ENCODE measurements around the gene LINGO1.

- TF ChIP-seq CTCF (IDR thresholded peaks at IDR 0.05) (no peak), EZH2 (IDR thresholded peaks at IDR 0.05; ENCODE audit: borderline replicate concordance, insufficient read depth, low read depth, low read length, poor library complexity, severe bottlenecking) (no peak)
Measured at GRCh38 chr15:77563623-77564156, 69.0 kb downstream of the LINGO1 start.

All from B cell (primary cell).